ENCODE measurements around the gene SERPINI2.

SERPINI2 gene

DNA sequence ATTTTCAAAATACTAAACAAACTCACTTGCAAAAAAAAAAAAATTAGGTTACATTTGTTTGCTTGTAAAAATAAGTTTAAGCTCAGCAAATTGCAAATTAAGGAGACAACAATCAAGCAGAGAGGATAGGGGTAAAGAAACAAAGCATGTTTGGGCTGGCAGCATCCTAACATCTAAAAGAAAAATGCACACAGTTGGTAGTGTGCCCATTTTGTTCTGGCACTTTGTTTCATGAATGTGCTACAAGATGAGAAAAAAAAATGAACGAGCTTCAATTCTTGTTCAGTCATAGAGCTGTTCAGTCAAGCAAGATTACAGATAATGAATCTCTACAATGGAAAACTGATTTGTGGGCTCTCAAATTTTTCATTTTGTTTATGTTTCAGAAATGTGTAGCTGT lies 76.0 kb downstream of the SERPINI2 start:
- TF ChIP-seq GATA3 (IDR thresholded peaks at IDR 0.05; ENCODE audit: low read depth, low read length): no peak
- no peak for TF ChIP-seq GATA2 (IDR thresholded peaks at IDR 0.05; ENCODE audit: low read depth, low read length)

DNA sequence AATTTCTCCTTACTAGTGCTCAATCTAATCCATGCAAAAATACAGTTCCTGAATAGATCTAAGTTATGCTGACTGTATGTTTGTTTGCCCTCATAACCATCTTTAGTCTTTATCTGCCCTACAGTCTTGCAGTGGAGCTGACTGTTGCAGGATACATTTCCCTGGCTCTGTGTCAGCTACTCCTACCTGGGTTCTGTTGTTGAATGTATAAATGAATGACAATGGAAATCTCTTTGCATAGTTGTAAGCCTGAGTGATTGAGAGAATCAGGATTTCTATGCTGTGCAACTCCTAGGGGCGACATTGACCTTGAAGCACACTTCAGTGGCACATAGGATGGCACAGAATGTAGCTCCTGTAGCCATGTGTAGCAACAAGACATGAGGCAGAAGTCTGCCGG lies 77.8 kb downstream of the SERPINI2 start:
- TF ChIP-seq GATA3 (IDR thresholded peaks at IDR 0.05; ENCODE audit: low read depth, low read length): no peak
- no peak for TF ChIP-seq GATA2 (IDR thresholded peaks at IDR 0.05; ENCODE audit: low read depth, low read length)

GRCh38 chr3:167394003-167394402 lies 79.8 kb downstream of the SERPINI2 start:
- TF ChIP-seq GATA3 (IDR thresholded peaks at IDR 0.05; ENCODE audit: low read depth, low read length) (no peak), GATA2 (IDR thresholded peaks at IDR 0.05; ENCODE audit: low read depth, low read length) (no peak)

Measured in SH-SY5Y (cell line).